ENCODE measurements around the gene RPP40.

RPP40 gene

DNA sequence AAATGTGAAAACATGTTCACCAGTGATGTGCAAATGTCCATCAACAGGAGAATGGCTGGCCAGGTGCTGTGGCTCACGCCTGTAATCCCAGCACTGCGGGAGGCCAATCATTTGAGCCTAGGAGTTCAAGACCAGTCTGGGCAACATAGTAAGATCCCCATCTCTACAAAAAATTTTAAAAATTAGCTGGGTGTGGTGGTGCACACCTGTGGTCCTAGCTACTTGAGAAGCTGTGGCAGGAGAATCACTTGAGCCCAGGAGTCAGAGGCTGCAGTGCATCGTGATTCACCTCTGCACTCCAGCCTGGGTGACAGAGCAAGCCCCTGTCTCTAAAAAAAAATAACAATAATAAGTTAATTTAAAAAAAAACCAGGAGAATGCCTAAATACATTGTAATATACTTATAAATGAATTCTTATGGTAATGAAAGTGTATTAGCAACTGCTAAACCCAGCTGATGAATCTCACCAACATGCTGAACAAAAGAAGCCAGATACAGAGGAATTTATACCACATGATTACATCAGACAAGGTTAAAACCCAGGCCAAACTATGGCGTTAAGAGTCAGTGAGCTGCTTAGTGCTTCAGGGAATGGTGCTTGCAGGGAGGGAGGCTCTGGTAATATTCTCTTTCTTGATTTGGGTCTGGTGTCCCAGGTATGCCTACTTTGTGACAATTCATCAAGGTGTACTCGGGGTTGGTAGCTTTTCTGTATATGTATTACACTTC lies 36.4 kb downstream of the RPP40 start:
- no peak for DNase-seq

DNA sequence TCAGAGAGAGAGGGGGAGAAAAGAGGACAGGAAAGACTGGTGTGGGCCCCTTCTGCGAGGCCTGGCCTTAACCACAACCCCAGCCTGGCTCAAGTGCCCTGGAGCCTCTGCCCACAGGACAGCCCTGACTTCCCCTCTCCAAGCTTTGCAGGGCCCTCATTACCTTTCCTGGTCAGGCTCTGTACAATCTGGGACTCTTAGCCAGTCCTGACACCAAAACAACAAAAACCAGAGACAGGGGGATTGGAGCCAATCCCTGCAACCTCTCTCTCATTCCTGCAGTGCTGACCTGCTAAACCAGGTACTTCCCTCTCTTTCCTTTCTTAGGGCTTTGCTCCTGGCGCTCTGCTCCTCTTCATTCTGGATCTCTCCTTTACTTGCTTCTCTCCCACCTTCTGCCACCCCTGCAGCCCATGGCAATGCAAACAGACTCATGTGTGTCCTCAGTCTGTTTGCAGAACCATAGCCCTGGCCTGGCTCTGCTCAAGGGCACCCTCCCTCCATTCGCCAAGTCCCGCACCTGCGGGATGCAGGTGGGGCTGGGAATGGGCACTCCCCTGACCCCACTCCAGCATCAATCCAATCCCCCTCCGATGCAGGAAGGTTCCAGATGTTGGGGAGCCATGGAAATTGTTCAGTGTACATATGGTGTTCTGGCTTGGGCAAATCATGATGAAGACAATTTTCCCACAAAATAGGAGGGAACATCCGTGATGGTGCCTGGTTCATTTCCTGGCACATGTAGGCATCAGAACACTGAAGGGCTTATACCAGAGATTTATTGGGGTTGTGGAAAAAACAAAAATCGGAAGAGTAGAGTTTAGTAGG lies 38.1 kb downstream of the RPP40 start:
- DNase-seq = no peak

DNA sequence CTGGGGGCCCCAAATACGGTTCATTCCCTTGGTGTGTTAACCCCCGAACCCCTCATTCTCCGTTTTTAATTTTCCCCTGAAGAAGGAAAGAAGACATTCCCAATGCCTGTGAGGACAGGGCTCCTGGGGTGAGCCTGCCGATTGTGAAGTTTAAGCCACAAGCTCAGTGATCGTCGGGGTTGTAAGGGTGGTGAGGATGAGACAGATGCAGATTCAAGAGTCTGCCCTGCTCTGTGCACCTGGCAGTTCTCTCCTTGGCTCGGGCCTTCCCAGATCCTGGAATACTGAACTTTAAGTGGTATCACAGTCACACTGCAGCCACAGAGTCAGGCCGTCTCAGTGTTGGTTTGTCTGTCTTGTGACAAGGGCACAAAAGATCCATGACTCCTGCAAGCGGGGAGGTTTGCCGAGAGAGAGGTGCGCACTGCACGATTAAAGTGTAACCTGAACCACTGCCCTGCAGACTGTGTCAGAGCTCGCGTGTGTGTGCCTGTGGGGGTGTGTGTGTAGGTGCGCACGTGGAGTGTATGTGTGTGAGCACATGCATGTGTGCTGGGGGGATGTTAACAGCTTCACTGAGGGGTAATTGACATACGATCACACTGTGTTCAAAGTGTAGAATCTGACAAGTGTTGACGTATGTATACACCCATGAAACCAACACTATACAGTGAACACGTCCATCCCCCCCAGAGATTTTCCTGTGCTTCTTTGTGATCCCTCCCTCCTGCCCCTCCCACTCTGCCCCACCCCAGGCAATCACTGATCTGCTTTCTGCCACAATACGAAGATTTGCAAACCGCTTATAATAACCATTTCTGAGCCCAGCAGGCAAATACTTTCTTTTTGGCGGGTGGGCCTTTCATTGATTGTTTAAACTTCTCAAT lies 38.9 kb downstream of the RPP40 start:
- no peak for DNase-seq

DNA sequence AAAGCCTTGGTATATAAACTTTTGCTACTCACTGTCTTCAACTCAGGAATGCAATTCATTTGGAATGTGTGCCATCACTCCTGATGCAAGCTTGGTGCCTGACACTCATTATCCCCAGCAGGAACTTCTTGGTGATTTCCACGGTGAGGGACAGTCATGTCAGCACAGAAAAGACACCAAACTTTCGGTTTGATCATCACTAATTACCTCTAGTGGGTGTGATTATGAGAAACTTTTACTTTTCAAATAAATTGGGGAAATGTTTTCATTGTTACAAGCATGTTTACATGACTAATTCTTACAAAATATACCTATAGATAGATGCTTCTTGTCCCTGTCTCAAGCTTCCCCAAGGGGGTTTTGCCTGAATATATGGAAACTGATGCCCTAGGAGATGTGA lies 40.9 kb downstream of the RPP40 start:
- no peak for DNase-seq

DNA sequence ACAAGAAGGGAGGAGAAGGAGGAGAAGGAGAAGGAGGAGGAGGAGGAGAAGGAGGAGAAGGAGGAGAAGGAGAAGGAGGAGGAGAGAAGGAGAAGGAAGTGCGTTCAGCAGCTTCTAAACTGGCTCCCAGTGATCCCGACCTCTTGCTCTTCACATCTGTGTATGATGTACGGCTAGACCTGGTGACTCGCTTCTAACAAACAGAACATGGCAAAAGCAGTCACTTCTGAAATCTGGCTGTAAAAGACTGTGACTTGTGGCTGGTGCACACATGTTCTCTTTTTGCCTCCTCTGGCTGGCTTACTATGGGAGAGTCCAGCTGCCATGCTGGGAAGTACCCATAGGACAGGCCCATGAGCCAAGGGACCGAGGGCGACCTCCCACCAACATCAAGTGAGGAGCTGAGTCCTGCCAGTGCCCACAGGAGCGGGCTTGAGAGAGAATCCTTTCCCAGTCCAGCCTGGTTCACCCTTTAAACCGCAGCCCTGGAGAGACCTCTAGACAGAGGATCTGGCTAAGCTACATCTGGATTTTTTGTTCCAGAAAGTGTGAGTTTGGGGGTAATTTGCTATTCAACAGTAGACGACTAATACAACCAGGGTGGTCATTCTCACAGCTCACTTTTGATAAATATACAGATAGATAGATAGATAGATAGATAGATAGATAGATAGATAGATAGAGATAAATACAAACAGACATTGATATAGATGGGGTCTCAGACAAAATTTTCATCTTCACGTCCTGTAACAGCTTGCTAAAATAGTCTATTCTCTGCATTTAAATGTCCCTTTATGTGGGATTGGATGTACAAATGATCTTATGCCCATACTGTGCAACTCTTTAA lies 42.3 kb downstream of the RPP40 start:
- DNase-seq = no peak

DNA sequence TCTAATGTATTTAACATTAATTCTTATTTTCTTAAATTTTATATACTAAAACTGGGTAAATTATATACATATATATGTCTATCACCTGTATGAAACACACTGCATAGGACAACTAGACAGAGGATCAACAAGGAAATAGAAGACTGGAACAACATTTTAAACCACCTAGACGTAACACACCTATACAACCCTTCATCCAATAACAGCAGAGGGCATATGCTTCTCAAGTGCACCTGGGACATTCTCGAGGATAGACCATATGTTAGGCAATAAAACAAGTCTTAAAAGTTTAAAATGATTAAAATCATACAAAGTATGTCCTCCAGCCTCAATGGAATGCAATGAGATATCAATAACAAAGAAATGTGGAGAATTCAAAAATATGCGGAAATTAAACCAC lies 45.2 kb downstream of the RPP40 start:
- no peak for DNase-seq

DNA sequence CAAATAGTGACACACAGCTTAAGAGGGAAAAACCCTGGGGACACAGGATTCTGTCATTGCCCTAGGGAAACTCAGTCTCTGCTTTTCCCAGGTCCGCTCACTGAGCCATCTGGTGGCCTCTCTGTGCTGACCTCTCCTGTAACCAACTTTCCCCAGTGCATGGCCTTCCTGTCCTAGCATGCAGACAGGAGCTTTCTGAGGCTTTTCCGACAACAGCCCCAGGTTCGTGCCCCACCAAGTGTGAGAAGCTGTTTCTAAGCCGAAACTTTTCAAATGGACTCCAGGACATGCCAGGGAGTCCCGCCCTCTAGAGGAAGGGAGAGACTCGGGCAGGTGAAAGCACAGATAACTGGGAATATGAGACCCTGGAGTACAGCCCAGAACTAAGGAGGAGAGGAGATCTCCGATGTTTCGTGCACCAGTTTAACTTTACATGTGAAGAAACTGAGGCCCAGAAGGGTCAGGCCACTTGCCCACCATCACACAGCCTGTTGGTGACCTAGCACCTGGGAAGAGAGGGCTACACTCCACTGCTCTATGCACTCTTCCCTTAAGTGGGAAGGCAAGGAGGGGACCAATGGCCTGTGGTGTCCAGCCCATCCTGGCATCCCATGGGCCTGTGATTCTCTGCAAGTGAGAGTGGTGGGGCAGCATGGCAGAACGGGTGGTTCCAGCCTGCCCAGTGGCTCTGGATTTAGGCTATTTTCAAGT lies 46.2 kb downstream of the RPP40 start:
- DNase-seq = no peak

DNA sequence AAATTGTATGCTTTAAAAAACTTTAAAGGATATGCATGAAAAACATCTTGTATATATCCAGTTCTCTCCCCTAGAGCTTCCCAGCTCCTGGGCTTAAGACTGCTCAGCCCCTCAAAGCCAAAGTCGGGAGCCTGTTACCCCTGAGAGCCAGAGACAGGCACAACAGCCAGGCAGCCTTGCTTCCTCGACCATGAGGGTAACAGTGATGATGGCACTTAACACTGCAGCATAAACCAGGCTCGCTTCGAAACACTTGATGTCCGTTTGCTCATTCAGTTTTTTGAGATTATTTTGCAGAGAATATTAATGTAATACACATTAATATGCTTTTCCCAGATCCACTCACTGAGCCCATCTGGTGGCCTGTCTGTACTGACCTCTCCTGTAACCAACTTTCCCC lies 47.2 kb downstream of the RPP40 start:
- no peak for DNase-seq

DNA sequence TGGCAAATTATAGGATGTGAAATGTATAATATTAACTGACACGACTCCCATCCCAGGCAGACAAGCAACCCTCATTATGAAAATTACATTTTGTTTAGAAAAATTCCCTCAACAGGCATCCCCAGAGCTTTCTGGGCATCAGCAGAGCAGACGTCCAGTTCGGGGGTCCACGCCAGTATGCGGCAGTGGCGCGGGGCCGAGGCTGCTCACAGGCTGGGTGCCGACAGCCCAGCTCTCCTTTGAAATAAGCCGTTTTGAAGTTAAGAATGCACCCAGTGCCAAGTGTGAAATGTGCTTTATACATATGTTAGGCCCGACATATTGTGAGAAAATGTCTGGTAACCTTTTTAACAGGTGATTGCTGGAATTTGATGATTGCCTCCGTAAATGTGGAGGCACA lies 50.4 kb downstream of the RPP40 start:
- DNase-seq = no peak

DNA sequence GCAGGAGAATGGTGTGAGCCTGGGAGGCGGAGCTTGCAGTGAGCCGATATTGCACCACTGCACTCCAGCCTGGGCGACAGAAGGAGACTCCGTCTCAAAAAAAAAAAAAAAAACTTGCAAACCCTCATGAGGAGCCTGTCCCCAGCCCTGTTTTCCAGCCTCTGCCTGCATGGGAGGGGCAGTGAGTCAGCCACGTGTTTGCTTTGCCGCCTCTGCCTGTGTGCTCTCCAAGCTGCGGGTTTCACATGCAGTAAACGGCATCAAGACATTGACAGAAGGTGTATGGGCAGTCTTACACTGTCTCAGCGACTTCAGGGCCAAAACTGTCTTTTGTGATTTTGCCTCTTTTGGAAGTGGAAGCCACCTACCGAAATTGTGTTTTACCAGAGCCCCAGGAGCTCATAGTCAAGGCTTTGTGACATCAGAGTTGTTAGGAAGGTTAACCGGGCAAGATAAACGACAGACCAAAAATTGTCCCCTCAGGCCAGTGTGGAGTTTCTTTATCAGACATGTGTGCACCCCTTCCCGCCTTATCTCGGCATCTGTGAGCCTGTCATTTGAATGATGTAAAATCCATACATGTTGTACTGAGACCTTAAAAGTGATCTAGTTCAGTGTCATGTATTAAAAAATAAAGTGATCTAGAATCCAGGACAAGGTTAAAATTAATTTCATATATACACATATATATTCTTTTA lies 52.9 kb downstream of the RPP40 start:
- no peak for DNase-seq

DNA sequence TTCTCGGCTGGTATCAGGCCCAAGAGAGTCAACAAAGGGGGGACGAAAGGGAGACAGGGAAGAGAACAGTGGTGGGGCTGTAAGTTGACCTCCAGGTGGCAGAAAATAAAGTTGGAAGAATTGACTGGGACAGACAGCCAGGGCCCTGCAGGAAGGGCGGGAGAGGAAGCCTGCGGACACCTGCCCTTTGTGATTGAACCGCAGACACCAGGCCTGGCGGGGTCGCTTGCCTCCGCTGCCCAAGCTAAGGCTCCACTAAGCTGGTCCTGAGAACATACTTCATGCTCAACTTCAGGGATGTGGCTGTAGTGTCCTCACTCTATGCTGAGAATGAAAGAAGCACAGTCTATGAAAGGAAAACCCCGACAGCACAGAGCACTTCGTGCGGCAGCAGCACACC lies 53.8 kb downstream of the RPP40 start:
- DNase-seq = no peak

DNA sequence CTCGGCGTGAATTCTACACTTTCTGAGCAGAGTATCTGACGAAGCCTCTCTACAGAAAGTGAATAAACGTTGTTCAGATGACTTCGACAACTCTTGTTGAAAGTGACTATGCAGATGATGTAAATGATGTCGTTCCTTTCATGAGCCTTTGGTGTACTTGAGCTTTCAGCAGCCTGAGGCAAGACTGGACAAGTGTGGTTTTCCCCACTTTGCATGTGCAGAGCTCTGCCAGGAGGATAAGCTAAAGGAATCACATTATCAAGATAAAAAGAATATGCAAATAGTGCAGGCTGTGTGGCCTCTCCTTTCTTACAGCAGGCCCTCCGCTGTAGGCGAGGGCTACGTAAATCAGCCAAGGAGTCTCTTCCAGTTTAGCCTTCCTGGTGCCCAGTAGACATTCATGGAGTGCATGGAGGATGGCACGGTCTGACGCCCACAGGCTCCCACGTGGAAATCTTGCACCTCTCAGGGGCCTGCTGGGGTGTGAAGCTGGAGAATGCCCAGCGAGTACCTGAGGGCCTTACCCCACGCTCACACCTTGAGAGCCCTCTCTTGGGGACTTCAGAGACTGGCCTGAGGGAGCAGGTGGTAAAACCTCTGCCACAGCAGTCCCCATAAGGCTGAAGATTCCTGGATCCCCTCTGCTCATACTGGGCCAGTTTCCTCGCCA lies 54.9 kb downstream of the RPP40 start:
- DNase-seq = peak; percentile 6

DNA sequence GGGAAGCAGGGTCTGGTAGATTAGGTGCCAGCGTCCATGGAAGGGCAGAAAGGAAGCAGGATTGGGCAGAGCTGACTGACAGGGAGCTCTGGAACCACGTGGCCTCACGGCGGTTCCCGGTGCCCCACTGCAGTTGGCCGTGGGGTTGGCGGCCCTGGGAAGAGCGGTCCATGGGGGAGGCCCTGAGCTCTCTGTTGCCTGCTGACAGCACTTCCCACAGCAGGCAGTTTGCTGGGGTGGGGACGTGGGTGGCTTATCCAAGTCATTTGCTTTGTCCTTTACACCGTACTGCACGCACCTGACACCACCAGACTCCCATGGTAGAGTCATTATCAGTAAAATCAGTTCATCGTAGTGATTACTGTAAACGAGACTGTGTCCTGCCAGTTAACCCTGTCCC lies 56.1 kb downstream of the RPP40 start:
- DNase-seq = no peak

DNA sequence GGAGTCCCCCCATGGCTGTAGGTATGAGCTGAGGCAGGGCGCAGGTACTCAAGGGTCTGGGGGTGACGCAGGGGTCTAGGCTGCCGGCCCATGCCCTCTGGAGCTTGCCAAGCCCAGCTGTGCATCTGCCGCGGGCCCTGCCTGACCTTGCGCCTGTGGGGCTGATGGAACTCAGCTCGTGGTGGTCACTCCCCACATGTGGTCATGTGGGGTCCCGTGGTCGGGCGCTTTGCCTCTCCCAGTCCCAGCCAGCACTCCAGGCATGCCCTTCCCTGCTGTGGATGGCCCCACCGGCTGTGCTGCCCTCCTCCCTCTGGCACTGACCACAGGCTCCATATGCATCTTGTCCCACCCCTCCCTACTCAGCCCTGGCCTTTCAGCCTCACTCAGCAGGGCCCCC lies 57.3 kb downstream of the RPP40 start:
- DNase-seq = no peak
